GM18868 (cell line): ENCODE measurements around the gene AGAP1.

Source experiments
- ATAC-seq: cut with Tn5 transposase; IDR thresholded peaks from one replicate; pipeline ENCODE4 v1.9.1; 2021; ENCODE audit warnings: mild to moderate bottlenecking, moderate library complexity; ENCODE audit not compliant: unreplicated experiment

The AGAP1 gene

DNA sequence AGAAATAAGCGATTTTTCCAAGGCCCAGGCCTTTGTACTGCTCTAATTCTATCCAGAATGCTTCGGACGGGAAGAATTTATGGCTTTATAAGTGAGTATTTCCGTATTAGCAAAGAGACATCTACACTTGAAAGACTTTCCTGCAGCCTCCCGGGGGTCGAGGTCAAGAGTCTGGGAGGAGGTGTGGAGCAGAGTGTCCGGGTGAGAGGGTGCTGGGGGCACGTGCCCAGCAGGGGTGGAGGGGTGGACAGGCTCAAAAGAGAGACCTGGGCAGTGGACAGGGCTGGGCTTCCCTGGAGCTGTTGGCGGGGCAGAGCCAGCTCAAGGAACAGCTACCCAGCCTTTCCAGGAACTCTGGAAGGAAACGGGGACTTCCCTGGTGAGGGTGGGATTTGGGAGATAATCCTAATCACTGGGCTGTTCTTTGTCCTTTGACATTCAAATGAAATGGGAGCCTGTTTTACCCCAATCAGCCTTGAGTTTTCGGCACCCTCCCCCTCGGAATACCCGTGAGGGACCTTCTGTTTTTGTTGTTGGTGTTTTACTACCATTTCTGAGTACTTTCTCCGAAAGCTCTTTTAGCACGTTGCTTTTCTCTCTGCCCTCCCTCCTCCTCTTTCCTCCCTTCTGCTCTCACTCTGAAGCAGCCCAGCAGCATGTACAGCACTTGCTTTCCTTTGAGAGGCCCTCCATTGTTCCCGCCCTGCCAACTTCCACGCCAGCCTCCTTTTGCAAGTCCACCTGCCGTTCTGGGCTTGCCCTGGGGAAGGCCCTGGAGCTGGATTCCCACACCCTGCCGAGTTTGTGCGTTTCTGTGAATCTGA, 164.7 kb downstream of the AGAP1 start:
- ATAC-seq: no peak

DNA sequence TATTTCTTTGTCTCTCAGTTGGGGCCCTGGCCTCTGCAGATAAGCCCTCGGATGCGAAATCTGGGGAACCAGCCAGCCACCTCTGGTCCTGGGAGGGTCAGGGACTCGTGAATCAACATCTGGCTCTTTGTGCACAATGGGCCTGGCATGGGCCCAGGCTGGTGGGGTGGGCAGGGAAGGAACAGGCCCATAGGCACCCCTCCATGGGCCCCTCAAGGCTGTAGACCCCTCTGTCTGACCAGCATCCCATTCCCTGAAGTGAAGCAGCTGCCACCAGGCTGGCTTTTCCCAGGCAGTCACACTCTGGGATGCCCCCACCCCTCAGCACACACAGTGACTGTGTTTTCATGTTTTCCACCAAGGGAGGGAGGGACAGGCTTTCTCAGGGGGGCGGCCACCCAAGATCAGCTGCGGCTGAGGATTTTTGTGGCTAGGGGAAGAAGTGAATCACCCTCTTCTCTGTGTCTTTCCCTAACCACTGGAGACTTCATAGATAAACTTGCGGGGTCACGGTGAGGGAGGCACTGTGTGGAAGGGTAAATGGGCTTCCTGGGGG, 166.0 kb downstream of the AGAP1 start:
- ATAC-seq: no peak

DNA sequence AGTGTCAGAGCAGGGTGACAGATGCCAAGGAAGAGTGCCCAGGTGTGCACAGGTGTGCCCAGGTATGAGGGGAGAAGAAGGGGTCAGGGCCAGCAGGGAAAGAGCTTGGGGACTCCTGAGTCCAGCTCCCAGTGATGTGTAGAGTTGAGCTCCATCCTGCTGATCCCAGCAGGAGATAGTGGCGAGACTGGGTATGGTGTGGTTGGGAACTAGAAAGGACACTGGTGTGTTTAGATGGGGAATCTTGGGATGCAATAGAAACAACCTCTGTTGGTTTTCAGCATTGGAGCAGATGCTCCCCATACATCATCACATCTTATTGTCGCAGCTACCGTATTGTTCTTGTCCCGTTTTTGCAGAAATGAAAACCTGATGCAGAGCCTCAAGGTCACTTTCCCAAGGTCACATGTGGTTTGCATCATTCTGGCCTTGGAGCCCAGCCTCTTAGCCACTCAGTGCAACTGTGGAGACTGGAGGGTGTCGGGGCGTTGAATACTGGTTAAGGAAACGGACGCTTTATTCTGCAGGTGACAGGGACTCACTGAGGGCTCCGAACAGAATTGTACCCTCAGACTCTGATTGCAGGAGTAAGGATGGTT, 166.7 kb downstream of the AGAP1 start:
- no peak for ATAC-seq

DNA sequence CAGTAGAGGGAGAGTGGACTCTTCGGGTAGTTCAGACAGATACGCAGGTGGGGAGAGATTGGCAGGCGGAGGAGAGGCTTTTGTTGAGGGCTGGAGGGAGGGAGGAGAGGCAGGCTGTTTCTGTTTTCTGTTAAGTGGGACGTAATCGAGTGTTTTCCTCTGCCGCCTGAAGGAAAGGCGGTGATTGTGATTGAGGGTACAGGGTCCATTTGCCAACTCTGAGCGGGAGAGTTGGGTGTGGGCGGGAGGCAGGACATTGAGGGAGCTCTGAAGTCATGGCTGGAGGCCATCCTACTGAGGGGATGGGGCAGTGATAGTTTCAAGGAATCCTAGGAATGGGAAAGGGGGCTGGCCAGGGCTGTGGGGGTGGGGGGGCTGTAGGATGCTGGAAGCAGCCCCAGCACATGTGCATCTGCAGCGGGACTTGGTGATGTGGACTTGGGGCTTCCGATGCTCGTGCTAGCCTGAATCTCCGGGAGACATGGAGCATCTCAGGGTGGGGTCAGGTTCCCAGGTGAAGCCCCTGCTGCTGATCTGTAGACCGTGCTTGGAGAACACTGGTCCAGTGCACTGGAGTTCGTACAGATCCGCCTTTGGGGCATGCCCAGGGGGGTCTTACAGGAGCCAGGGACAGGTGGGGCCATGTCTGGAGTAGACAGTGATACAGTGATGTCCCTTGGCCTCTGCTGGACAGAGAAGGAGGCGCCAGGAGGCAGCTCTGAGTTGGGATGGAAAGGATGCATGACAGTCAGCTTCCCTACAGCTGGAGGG, 167.5 kb downstream of the AGAP1 start:
- no peak for ATAC-seq

GRCh38 chr2:235661952-235662351, 168.1 kb downstream of the AGAP1 start:
- ATAC-seq: no peak

DNA sequence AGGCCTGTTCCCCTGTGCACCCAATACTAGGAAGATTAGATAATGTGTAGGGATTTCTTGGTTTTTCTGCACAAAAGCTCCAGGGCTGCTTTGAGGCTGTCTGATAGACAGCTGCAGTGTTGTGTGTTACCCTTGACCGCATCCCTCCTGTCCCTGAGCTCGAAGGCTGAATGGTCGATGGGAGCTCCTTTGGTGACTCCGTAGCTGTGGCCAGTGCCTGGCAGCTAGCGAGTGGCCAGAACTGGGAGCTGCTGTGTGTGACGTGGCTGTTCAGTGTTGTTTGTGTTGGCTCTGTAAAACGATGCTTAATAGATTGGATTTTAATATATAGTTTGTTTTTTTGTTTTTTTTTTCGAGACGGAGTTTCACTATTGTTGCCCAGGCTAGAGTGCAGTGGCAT, 170.0 kb downstream of the AGAP1 start:
- no peak for ATAC-seq

DNA sequence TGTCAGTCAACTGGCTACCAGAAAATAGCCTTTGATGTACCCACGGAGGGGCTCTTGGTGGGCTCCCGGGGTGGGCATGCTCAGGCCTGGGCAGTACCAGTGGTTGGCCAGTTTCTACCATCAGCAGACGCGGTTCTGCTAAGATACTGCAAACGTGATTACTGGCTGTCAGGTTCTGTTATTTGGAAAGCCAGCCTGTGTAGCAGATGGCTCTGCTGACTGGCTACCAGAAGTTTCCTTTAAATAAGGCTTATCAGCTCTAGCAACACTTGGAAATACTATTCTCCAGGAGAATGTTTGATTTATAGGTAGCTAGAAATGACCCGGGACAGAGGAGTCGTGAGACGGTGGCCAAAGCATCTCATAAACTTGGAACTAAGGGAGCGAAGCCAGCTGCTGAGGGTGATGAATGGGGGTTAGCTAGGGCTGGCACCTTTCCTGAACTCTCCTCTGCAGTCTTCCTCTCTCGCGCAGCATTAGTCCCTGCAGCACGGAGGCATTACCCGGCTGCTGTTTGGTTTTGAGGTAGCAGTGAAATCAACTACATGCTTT, 171.9 kb downstream of the AGAP1 start:
- no peak for ATAC-seq

- ATAC-seq: no peak
Observed at GRCh38 chr2:235666213-235666781, 172.5 kb downstream of the AGAP1 start.

- no peak for ATAC-seq
Observed at GRCh38 chr2:235668782-235669181, 174.9 kb downstream of the AGAP1 start.

DNA sequence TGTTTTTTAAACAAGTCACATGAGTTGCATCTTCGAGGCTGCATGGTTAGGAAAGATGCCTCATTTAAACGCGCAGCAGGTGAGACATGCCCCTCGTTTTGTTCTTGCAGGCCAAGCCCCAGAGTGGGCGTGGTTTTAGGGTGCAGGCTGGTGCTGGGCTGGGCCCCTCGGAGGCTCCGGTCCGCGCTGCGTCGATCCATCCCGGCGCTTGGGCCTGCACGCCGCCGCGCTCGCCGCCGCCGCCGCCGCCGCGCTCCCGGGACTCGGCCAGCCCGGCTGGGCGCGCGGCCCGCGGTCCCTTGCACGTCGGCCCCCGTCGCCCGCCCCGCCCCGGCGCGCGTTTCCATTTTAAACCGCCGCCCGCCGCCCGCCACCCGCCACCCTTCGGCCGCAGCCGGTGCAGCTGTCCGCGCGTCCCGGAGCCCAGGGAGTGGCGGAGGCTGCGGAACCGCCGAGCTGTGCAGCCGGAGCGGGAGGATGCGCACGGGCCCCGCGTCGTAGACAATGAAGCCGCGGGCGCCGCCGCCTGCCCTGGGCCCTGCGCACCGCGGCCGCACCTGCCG, 175.5 kb downstream of the AGAP1 start:
- ATAC-seq: no peak

GRCh38 chr2:235669983-235670962, 176.4 kb downstream of the AGAP1 start:
- ATAC-seq: no peak

- ATAC-seq: no peak
Observed at GRCh38 chr2:235670974-235671787, 177.3 kb downstream of the AGAP1 start.

- no peak for ATAC-seq
Observed at GRCh38 chr2:235672720-235673119, 178.9 kb downstream of the AGAP1 start.

DNA sequence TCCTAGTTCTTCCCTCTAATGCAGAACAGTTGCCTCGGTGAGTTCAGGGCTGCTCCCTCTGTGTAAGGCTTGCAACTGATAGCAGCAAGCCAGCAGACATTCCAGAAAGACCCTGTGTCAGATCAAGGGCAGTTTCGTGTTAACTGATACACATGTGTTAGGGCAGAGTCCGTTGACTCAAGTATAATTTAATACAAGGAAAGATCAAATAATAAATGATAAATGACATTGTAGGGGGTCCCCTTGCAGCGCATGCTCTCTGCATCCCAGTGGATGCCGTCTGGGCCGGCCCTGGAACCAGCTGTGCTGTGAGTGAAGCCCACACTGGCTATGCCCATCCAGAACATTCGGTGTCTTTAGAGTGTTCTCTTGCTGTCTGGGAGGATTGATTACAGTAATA, 180.3 kb downstream of the AGAP1 start:
- no peak for ATAC-seq

GRCh38 chr2:235674812-235675211, 181.0 kb downstream of the AGAP1 start:
- no peak for ATAC-seq

DNA sequence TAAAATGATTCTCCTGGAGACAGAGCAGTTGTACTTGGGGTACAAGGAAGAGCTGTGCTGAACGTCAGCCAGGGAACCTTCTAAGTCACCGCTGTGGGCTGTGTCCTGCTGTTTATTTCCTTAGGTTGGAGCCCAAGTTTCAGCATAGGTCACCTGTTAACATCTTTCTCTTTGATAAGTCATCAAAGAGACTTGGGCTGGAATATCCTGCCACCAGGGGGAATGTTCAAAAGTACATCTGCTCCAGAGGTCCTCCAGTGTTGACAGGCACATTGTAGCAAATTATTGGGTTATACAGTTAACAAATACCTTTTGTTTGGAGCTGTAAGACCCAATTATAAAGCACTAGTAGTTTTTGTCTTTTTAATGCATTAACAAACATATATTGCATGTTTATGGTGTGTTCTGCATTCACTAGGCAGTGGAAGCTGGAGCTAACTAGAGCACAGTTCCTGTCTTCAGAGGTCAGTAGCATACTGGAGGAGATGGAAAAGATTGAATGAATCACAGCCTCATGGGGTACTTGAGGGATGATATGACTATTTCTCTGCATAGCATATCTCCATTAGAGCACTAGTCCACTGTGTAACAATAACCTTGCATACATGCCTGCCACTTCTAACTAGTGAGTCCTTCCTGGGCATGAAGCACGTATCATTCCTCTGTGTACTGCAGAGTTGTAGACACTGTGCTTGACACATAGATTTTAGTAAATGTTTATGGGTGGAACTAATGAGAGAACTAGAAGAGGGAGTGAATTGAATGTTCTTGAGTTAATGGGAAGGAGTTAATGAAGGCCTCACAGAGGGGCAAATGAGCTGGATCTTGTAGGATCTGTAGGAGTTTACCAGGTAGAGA, 182.1 kb downstream of the AGAP1 start:
- no peak for ATAC-seq

GRCh38 chr2:235676536-235676799, 182.6 kb downstream of the AGAP1 start:
- ATAC-seq: no peak

GRCh38 chr2:235677276-235677788, 183.5 kb downstream of the AGAP1 start:
- ATAC-seq: no peak
